Endothelial cell (in vitro differentiated cells): Measurements from ENCODE around the gene ARID3A. TPM values are rescaled to one million over a fixed set of nuclear protein-coding genes. Genes with fewer than 3 reads are reported as not detected.

Experiments
- DNase-seq: peaks from one replicate; pipeline ENCODE4 v3.0.0; 2021; ENCODE audit warnings: low spot score
- H3K27ac Mint-ChIP-seq: one replicate; pipeline ENCODE4 v1.8.0; 2021; ENCODE audit warnings: mixed read lengths, inconsistent platforms; ENCODE audit not compliant: unreplicated experiment
- H3K27me3 Mint-ChIP-seq: one replicate; pipeline ENCODE4 v1.8.0; 2021; ENCODE audit warnings: mild to moderate bottlenecking, moderate library complexity, mixed read lengths, inconsistent platforms; ENCODE audit not compliant: unreplicated experiment
- H3K36me3 Mint-ChIP-seq: one replicate; pipeline ENCODE4 v1.8.0; 2021; ENCODE audit warnings: mild to moderate bottlenecking, low read depth, mixed read lengths, inconsistent platforms; ENCODE audit not compliant: unreplicated experiment
- H3K4me1 Mint-ChIP-seq: one replicate; pipeline ENCODE4 v1.8.0; 2021; ENCODE audit warnings: mild to moderate bottlenecking, mixed read lengths, inconsistent platforms; ENCODE audit not compliant: unreplicated experiment
- H3K4me3 Mint-ChIP-seq: one replicate; pipeline ENCODE4 v1.8.0; 2021; ENCODE audit warnings: mild to moderate bottlenecking, mixed read lengths, inconsistent platforms; ENCODE audit not compliant: unreplicated experiment
- H3K9me3 Mint-ChIP-seq: one replicate; pipeline ENCODE4 v1.8.0; 2021; ENCODE audit warnings: mixed read lengths, inconsistent platforms; ENCODE audit not compliant: unreplicated experiment
- CTCF ChIP-seq: fragments of 200-600 bp; sonication (generic); IDR thresholded peaks from one replicate; pipeline ENCODE4 v1.5.0; 2021; ENCODE audit warnings: antibody characterized with exemption; ENCODE audit not compliant: unreplicated experiment
- total RNA-seq: library from RNA; stranded (reverse); fragmentation: NEBNext Ultra II Directional; extraction: Animal tissue kit (Norgen Biotek cat#: 25700); gene quantifications from one replicate; pipeline ENCODE4 v1.2.1, GENCODE V29; 2021; ENCODE audit not compliant: unreplicated experiment

Gene ARID3A
- total RNA-seq, 1 donor from 2014 or later: 108 TPM

- peaks cover 2% of the 10 kb centered on the region for H3K4me1 Mint-ChIP-seq
- H3K4me3 Mint-ChIP-seq: no peak overlapping the region
- DNase-seq: no peak
Observed at GRCh38 chr19:916645-917322, 9.1 kb upstream of the ARID3A start.

DNA sequence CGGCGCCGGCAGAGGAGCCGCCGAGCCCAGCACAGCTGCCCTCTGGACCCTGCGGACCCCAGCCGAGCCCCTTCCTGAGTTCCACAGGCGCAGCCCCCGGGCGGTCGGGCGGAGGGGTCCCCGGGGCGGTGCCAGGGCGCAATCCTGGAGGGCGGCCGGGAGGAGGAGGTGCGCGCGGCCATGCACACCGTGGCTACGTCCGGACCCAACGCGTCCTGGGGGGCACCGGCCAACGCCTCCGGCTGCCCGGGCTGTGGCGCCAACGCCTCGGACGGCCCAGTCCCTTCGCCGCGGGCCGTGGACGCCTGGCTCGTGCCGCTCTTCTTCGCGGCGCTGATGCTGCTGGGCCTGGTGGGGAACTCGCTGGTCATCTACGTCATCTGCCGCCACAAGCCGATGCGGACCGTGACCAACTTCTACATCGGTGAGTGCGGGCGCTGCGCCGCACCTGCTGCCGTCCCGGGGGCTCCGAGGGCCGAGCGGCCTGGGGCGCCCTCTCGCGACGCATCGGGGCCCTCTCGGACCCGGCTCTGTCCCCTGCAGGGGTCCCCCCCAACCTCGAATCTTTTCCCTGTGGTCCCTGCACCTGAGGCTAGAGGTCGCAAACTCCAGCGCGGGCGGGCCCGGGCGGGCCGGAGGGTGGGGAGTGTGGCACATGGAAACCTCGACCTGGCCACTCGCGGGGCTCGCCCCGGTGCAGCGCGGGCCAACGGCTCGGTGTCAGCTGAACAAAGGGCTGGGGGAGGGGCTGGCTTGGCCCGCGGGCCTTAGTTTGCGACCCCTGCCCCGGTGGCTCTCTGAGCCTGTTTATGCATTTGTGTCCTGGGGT, 8.3 kb upstream of the ARID3A start, which contains the start of gene KISS1R:
KISS1R (plus strand) TSS at position 11 of the 829 bp plus-strand sequence; CDS start at position 181, 170 bp downstream.
- DNase-seq: no peak
- Mint-ChIP-seq H3K36me3 (peaks cover 9% of the 10 kb centered on the region), H3K4me3 (no peak within 1 kb of the TSS), H3K4me1 (peaks cover 2% of the 10 kb centered on the region), H3K27me3 (peaks cover 8% of the 10 kb centered on the region), H3K9me3 (no peaks in the 10 kb centered on the region), H3K27ac (no peak within 1 kb of the TSS)
- peak; percentile 25 for TF ChIP-seq CTCF

More at GRCh38 chr19:916645-917322, 9.1 kb upstream of the ARID3A start:
- Mint-ChIP-seq H3K9me3 (no peaks in the 10 kb centered on the region), H3K27me3 (peaks cover 5% of the 10 kb centered on the region), H3K27ac (no peak overlapping the region), H3K36me3 (peaks cover 6% of the 10 kb centered on the region)
- TF ChIP-seq CTCF: no peak

- Mint-ChIP-seq H3K9me3 (no peaks in the 10 kb centered on the region), H3K27me3 (peaks cover 8% of the 10 kb centered on the region)
Observed at GRCh38 chr19:918152-918437, 7.7 kb upstream of the ARID3A start.

GRCh38 chr19:918481-919198, 7.2 kb upstream of the ARID3A start:
- Mint-ChIP-seq H3K27ac (no peak overlapping the region), H3K27me3 (peaks cover 8% of the 10 kb centered on the region), H3K4me3 (no peak overlapping the region), H3K36me3 (peaks cover 9% of the 10 kb centered on the region), H3K4me1 (peaks cover 2% of the 10 kb centered on the region), H3K9me3 (no peaks in the 10 kb centered on the region)
- DNase-seq: no peak
- no peak for TF ChIP-seq CTCF

More at GRCh38 chr19:918152-918437, 7.7 kb upstream of the ARID3A start:
- peaks cover 2% of the 10 kb centered on the region for H3K4me1 Mint-ChIP-seq
- no peak for TF ChIP-seq CTCF
- H3K4me3 Mint-ChIP-seq: no peak overlapping the region
- no peak overlapping the region for H3K27ac Mint-ChIP-seq
- DNase-seq: no peak
- H3K36me3 Mint-ChIP-seq: peaks cover 9% of the 10 kb centered on the region
